Measurements from ENCODE around the gene CEP85.

DNA sequence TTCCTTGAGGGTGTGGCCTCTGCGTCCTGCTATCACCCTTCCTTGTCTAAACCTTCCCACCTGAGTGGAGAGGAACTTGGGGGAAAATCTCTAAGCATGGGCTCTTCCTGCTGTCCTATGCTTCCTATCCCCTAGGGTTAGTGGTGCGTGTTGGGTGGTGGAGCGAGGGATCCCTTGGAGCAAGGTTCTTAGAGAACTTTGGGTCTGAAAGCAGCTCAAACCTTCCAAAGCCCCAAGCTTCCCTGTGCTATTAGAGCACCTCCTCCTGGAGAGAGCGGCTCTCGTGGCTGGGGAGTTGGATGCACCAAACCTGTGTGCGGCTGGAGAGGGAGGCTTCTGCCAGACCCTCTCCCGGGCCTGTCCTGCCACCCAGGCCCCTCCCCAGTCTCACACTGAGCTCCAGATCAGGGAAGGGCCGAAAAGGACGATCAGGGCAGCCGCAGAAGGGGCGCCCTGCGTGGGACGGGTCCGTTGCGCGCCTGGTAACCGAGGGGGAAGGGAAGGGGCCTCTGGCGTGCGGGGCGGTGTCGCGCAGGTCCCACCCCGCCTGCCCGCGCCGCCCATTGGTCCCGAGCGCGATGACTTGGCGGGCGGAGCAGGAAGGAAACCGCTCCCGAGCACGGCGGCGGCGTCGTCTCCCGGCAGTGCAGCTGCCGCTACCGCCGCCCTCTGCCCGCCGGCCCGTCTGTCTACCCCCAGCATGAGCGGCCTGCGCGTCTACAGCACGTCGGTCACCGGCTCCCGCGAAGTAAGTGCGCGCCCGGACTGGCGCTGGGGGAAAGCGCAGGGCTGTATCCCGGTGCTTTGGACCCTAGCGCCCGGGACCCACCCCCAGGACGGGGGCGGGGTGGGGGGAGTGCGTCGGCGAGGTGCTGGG is 45.7 kb downstream of the CEP85 start, which contains the start of gene SH3BGRL3:
- TF ChIP-seq ZNF766 (CRISPR knock-in tag; conservative IDR thresholded peaks at IDR 0.05) (0 out of 2 replicates have a peak, but pooled peaks have one; percentile 41), ZNF280A (IDR thresholded peaks at IDR 0.05; ENCODE audit: low read depth, partially characterized antibody) (no peak)
- TF ChIP-seq, protein P1, sequence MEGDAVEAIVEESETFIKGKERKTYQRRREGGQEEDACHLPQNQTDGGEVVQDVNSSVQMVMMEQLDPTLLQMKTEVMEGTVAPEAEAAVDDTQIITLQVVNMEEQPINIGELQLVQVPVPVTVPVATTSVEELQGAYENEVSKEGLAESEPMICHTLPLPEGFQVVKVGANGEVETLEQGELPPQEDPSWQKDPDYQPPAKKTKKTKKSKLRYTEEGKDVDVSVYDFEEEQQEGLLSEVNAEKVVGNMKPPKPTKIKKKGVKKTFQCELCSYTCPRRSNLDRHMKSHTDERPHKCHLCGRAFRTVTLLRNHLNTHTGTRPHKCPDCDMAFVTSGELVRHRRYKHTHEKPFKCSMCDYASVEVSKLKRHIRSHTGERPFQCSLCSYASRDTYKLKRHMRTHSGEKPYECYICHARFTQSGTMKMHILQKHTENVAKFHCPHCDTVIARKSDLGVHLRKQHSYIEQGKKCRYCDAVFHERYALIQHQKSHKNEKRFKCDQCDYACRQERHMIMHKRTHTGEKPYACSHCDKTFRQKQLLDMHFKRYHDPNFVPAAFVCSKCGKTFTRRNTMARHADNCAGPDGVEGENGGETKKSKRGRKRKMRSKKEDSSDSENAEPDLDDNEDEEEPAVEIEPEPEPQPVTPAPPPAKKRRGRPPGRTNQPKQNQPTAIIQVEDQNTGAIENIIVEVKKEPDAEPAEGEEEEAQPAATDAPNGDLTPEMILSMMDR (IDR thresholded peaks at IDR 0.05 in 2 of 3, conservative IDR thresholded peaks at IDR 0.05 in 1 of 3; ENCODE audit: insufficient read depth in 2 of 3, low read depth in 1 of 3, low read length in 3 of 3): peak; percentile 66 to 83 (median 69)

Measured in K562 (cell line).